GM21515 (cell line): ENCODE results near the gene HPDL.

Source experiments
- ATAC-seq: cut with Tn5 transposase; IDR thresholded peaks from one replicate; pipeline ENCODE4 v1.9.1; 2021; ENCODE audit not compliant: unreplicated experiment

HPDL gene

DNA sequence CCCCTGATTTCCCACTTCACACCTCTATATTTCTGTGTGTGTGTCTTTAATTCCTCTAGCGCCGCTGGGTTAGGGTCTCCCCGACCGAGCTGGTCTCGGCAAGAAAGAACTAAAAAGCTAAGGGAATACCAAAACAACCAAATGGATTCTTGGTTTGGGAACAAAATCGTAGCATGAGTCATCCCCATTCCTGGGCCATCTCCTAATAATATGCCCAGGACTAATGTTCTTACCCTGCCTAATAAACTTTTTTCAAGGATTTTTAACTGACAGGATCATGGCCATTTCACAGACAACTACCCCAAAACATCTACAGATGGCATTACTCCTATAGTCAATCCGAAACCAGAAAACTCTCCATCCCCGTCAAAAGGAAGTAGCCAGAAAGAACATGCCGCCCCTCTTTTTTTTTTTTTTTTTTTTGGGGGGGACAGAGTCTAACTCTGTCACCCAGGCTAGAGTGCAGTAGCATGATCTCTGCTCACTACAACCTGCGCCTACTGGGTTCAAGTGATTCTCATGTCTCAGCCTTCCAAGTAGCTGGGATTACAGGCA lies 4.1 kb upstream of the HPDL start:
- no peak for ATAC-seq

DNA sequence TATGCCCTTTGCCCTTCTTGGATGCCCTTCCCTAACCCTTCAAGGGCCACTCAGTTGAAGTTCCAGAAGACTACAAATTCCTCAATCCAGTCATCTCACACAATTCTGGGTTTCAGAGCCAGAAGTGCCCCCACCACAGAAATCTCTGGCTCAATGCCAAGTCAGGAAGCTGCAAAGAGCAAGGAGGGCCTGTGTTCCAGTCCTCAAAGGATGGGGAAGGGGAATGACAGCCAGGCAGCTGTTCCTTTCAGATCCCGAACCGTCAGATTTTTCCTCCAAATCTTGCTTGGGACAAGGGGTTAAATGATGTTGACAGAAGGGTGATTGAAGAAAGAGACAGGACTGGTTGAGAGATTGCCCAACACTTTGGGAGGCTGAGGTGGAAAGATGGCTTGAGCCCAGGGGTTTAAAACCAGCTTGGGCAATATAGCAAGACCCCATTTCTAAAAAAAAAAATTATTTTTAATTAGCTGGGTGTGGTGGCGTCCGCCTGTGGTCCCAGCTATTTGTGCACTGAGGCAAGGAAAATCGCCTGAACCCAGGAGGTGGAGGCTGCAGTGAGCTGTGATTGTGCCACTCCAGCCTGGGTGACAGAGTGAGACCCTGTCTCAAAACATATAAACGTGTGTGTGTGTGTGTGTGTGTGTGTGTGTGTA lies 716 bp upstream of the HPDL start:
- ATAC-seq = no peak

DNA sequence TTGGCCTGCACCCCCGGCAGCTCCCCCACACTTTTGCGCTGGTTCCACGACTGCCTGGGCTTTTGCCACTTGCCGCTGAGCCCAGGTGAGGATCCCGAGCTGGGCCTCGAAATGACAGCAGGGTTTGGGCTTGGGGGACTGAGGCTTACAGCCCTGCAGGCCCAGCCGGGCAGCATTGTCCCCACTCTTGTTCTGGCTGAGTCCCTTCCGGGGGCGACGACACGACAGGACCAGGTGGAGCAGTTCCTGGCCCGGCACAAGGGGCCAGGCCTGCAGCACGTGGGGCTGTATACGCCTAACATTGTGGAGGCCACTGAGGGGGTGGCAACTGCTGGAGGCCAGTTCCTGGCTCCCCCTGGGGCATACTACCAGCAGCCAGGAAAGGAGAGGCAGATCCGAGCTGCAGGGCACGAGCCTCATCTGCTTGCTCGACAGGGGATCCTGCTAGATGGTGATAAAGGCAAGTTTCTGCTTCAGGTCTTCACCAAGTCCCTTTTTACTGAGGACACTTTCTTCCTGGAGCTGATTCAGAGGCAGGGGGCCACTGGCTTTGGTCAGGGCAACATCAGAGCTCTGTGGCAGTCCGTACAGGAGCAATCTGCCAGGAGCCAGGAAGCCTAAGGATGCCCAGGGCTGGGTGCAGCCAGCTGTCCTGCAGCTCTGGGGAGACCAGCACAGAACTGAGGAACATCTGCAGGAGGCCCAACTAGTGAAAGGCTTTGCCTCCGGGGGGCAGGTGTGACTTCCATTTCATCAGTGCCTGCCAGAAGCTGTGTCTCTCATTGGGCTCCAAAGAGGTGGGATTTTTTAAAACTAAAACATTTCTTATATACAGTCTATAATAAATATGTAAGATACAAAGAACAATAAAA lies 1.2 kb downstream of the HPDL start:
- ATAC-seq = no peak

DNA sequence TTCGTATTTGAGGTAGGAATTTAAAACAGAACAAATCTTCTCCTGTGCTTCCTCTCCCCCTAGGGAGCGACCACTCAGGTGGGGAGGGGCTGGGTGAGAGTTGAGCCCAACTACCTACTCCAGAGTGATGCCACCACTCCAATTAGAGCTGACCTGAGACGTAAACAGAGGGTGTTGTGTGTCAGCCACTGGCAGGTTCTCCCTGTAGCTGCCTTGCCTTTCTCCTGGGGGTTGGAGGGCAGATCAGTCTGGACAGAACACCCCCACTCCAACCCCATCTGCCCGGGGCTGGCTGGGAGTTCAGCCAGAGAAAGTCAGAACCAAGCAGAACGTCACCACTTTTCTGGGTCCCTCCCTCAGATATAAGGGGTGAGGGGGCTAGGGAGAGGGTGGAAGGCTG lies 2.0 kb downstream of the HPDL start:
- no peak for ATAC-seq

DNA sequence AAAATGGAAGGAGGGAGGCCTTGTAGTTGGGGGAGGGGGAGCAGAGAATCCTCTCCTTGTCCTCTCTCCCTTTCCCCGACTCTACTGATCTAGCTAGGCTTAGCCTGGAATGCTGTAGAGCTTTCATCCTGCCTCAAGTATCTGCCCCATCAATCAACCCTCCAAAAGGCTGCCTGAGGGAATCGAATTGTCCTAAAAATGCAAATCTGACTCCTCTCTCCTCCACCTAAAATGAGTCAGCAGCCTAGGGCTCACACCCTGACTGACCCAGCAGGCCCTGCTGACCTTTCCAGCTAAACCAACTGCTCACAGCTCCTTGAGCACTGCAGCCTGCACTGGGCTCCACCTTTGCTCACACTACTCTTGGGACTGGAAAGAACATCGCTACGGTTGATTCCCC lies 2.8 kb downstream of the HPDL start:
- no peak for ATAC-seq

DNA sequence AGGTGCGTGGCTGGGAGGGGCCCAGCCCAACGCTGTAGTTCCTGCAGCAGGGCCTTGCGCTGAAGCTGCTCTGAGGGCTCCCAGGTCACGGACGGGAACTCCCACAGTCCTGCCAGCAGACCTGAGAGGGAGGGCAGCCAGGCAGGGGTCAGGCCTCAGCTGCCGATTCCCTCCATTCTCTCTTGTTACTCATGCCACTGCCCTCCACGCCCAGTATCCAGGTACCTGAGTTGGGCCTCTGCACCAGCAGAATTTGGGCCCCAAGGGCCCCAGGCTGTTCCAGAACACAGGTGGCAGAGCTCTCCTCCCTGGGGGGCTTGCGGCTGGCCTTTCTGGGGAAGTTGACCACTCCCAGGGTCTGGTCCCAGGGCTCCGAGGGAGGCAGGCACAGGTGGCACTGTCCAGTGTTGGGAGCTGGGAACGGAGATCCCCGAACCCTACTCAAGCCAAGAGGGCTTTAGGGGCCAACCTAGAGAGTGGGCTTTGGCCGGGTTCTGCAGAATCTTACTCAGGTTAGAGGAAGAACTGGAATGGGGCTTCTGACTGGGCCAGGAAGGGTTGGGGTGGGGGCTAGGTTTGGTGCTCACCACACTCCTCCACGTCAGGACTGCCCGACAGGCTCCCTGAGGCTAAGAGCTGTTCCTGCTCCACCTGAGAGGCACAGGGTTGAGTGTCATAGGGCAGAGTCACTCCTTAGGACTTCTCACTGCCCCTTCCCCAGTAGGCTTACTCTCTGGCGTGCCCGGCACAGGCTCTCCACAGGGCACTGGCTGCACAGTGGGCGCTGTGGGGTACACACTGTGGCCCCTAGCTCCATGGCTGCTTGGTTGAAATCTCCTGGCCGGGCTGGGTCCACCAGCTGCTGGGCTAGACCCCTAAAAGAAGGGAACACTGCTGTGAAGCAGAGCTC lies 5.0 kb downstream of the HPDL start:
- no peak for ATAC-seq

DNA sequence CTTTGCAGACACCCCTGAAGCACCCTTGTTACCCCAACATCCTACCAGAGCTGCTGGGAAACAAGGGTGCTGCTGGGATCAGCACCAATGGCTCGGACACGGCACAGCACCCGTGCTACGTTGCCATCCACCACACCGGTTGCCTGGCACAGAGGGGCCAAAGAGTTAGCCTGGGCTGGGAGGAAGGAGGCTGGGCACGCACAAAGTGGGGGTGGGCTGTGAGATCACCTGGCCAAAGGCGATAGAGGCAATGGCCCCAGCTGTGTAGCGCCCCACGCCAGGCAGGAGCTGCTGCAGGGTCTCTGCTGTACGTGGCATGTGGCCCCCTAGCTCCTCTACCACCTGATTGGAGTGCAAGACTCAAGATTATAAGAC lies 5.6 kb downstream of the HPDL start:
- no peak for ATAC-seq

DNA sequence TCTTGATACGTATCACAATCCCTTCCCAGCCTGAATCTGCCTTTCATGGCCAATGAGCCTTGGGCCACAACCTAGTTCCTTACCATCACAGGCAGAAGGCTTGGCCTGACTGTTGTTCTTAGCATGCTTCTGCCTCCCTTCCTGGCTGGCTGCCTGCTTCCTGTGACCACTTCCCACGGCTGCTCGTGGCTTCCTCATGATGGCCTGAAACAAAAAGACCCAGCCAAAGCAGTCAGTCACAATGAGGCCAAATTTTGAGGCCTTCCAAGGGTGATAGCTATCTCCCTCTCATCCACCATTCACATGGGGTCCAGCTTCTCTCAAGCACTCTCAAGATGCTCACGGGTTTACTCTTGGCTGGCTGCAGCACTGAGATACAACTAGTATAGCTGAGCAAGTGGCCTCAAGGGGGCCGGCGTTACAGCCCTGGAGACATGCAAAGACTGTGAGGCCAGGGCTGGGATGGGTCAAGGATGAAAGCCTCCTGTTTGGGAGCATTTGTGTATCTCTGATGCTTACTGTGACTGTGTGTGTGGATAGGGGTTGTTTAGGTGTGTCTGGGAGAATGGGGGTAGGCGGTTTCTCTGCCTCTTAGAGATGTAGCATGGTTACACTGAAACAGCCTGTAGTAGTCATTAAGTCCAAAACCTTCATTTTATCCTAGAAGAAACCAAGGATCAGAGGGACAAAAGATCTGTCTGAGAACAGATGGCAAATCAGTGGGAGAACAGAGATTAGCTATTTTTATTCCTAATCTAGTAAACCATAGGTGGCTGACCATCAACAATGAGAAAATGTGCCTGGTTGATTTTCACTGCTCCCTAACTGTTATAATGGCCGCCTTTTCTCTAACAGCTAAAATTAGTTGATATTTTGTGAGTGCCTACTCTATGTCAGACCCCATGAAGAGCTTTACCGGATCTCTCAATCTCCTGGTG lies 7.9 kb downstream of the HPDL start:
- no peak for ATAC-seq

DNA sequence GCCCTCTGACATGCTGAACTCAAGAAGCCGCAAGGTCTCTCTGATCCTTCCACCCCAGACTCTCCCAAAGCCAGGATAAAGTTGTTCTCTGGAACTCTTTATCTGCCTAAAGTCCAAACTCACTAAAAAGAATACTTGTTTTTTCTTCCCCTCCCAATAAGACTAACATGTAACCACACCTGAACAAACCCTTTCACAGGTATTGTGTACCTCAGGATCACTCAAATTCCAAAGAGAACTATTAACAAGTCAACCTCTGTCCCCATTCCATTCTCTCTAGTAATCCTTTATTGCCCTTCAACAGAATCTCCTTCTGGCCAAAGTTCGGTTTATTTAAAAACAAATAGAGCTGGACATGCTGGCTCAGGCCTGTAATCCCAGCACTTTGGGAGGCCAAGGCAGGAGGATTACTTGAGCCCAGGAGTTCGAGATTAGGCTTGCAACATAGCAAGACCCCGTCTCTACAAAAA lies 9.2 kb downstream of the HPDL start:
- no peak for ATAC-seq

DNA sequence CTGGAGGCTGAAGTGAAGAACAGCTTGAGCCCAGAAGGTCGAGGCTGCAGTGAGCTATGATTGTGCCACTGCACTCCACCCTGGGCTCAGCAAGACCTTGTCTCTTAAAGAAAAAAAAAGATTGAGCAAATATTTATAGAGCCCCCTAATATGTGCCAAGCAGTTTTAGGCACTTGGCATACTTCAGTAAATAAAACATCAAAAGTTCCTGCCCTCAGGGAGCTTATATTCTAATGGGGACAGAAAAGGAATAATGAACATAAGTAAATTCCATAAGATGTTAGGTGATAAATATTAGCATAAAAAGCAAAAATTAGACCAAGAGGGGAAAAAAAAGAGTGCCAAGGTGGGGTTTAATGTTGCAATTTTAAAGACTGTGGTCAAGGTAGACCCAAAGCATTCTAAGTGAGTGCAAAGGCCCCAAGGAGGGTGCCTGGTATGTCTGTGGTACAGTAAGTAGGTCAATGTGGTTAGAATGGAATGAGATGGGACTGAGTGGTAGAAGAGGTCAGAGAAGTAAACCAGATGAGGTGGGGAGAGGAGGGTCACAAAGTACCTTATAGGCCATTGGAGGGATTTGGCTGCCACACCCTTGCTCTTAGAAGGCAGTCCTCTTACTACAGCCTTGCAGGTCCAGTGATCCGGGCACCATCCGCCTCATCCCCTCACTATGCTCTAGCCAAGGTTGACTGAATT lies 11.1 kb downstream of the HPDL start:
- no peak for ATAC-seq

DNA sequence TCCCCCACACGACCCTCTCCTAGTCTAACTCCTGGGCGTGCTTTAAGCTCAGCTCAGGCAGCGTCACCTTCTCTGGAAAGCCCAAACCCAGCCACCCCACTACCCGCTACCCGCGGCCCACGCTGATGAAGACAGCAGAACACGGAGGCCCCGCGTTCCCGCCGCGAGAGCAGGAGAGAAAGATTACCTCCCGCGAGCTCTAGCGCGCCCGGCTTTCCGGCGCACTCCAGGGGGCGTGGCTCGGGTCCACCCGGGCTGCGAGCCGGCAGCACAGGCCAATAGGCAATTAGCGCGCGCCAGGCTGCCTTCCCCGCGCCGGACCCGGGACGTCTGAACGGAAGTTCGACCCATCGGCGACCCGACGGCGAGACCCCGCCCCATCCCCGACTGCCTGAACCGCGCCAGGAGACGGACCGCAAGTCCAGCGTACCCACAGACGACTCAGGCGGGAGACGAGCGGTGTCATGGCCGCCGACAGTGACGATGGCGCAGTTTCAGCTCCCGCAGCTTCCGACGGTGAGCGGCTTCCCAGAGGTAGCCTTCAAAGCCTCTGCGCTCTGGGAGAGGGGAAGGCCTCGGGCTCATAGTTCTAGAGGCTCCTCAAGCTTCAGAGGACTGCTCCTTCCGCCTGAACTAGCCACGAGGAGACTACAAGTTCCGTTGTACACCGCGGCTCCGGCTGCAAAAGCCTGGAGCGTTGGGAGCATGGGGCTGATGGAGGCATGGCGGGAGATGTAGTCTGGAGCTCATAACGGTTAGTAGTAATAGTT lies 13.3 kb downstream of the HPDL start, which contains the start of the genes MUTYH and TOE1:
Gene MUTYH (minus strand): TSS at position 652 of the 770 bp plus-strand sequence. CDS start 5,935 bp downstream, outside the sequence.
Gene TOE1 (plus strand): TSS at position 382 of the 770 bp plus-strand sequence. CDS start 83 bp downstream, at position 465.
- peak; percentile 76 for ATAC-seq

DNA sequence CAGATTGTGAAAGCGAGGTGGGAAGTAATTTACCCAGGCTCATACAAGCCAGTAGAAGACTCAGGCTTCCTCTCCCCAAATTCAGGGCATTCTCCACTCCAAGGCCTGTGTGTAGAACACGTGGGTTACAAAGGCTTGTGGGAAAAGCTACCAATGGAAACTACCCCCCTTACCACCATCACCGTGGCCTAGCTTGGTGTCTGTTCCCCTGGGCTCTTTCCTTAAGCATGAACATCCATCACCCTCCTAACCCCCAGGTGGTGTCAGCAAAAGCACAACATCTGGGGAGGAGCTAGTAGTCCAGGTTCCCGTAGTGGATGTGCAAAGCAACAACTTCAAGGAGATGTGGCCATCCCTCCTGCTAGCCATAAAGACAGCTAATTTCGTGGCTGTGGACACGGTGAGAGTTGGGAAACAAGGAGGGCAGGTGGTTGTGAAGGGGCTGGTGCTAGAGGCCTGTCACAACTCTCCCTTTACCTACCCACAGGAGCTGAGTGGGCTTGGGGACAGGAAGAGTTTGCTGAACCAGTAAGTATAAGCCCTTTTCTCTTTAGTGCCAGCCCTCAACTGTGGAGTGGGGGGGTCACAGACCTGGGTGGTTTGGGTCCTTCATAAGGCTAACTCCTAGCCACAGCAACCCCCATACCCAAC lies 14.2 kb downstream of the HPDL start:
- ATAC-seq = no peak

DNA sequence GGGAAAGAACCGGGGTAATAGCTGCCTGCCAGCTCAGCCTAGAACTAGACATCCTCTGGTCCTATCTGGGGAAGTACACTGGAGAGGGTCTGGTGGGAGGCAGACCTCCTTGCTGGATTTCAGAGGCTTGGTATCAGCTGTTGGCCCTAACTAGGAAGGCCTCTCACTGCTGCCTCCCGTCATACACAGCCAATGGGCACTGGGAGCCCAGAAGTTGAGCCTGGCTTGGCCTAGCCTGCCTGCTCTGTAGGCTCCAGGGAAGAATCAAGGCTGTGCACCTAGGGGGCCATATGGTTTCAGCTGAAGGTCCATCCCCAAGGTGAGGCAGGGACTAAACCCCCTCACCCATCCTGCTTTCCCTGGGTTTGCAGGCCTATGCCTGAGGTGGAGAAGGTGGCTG lies 17.8 kb downstream of the HPDL start:
- no peak for ATAC-seq

DNA sequence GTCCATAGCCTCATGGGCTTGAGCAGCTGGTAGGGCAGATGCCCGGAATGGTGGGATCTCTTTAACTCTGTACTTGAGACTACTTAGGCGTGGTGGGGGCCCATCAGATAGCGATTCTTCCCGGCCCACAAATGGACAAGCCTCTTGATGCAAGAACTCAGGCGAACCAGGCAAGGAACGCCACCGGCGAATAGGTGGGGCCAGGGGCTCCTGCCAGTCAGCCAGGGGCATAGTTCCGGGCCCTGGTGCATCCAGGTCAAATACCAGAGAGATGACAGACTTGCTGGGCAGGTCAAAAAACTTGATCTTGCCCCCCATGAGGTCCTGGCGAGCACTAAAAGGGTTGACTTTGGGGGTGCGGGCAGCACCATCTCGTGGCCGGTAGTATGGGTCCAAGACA lies 18.3 kb downstream of the HPDL start:
- ATAC-seq = no peak

DNA sequence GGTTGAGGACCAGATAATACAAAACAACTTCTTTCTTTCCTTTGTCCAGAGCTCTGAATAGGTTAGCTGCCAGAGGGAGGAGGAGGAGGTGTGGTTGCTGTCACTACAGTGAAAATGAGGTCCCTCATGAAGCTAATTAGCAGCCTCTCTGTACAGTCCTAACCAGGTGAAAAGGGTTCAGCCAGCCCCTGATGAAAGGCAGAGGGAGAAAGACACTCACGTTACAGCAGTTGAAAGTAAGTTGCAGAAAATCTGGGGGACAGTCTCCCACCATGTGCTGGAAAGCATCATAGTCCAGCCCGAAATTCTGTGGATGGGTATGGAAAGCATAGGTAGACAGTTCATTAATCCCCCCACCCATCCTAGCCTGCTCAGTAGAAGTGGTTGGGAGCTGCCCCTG lies 19.8 kb downstream of the HPDL start:
- ATAC-seq = no peak

DNA sequence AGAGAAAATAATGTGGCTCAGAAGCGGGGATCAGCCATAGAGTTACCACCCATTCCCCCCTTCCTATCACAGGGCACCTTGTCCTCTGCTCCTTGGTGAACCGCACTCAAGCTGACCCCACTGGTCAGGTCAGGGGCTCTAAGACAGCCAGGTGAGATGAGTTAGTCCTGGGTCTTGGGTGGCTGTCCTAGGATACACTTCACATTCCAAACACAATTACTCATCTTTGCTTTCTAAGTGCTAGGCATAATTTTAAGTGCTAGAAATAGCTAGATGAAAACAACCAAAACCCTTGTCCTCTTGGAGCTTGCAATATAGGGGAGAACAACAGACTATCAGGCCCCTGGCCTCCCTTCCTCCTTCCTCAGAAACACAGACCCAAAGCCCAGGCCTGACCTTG lies 21.3 kb downstream of the HPDL start:
- ATAC-seq = no peak

DNA sequence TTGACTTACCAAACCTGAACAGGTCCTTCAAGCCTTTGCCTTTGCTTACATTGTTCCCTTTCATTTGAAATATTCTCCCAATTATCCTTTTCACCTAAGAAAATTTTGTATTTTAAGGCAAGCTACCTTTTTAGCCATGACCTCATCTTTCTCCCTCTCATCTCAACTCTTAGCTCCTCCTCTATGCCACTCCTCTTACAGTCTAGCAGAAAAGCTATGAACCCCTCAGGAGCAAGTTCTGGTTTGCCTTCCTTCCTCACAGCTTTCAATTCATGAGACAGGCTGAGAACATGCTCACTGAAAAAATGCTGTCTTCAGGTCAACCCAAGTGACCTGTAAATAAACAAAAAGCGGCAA lies 21.9 kb downstream of the HPDL start:
- ATAC-seq = no peak
